ENCODE data around the gene NTN5.
"Not testable (repeated sequence)": the region's sequence is repeated elsewhere in the genome, so short reads cannot be mapped to it uniquely, and the experiment has no call there.

The NTN5 gene, protein sequence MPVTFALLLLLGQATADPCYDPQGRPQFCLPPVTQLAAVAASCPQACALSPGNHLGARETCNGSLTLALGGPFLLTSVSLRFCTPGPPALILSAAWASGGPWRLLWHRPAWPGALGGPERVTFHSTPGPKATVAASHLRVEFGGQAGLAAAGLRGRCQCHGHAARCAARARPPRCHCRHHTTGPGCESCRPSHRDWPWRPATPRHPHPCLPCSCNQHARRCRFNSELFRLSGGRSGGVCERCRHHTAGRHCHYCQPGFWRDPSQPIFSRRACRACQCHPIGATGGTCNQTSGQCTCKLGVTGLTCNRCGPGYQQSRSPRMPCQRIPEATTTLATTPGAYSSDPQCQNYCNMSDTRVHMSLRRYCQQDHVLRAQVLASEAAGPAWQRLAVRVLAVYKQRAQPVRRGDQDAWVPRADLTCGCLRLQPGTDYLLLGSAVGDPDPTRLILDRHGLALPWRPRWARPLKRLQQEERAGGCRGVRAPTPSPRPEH

DNA sequence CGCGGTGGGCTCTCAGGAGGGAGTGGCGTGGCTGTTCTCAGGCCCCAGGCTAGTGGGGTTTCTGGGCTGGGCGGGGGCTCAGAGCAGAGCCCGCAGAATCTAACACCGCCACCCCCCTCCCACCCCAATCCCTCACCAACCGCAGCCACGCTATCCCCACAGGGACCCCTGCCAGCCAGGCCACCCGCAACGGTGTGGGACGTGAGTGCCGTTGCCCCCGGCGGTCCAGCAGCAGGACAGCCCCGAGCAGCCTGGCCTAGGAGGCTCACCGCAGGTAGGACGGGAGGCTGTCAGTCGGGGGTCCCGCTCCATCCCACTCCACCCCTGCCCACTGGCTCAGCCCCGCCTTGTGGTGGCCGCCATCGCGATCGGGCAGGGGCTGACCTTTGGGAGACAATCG lies at the start of gene NTN5:
TSS of gene NTN5 (minus strand) at position 24 of the 400 bp plus-strand sequence. CDS start 2,031 bp downstream, outside the sequence.
- no peak for DNase-seq (ENCODE audit: low read depth)

DNA sequence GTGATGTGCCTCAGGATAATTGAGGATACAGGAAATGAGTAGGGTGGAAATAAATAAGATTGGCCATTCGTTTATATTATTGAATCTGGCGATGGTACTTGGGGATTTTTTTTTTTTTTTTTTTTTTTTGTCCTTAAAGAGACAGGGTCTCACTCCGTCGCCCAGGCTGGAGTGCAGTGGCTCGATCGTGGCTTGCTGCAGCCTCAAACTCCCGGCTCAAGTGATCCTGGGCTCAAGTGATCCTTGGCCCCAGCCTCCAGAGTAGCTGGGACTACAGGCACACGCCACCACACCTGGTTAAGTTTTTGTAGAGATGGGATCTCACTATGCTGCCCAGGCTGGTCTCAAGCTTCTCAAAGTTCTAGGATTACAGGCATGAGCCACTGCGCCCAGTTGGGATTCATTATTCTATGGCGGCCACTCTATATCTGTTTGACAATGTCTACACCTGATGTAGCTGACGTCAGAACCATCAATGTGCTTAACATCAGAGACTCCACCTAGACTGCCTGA lies 49.4 kb upstream of the NTN5 start:
- no peak for DNase-seq (ENCODE audit: low read depth)

DNA sequence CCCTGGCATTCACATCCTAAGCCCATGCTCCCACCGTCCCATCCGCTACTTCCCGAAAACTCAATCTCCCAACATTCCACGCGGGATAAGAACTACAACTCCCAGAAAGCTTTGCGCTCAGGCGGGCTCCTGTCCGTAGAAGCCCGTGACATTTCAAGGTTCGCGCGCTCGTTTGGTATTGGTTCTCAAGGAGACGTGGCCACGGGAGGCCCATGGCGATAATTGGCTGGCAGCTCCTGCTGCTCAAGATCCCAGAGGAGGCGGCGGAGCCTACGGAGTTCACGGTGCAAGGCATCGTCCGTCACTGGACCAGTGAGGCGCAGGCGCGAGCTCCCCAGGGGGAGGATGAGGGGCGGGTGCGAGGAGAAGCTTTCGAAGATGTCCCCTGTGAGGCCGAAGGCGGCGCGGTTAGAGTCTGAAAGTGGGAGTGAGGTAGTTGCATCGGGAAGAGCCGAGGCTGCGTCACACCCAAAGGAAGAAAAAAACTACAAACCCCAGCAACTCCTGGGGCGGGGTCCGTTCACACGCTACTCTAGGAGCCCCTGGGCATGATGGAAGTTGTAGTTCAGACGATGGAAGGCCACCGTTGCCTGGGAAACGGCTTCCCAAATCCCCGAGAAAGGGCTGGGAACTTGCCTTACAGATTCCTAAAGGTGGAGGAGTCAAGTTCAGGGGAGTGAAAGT lies 47.9 kb upstream of the NTN5 start:
- DNase-seq (ENCODE audit: low read depth): peak; percentile 99

DNA sequence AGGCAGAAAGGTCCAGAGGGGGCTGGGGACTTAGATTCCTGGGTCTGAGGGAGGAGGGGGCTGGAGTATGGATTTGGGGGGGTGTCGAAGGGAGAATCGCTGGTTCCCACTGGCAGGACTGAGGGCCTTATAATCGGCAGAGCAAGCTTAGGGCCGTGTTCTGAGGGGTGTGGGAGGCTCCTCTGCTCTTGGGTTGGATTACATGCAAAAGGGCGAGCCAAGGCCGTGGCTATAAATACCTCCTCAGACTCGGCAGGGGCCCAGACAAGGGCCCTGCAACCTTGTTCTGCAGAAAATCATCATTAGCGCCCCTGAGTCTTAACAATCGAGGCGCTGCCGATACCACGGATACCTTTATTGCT lies 47.4 kb upstream of the NTN5 start:
- no peak for DNase-seq (ENCODE audit: low read depth)

DNA sequence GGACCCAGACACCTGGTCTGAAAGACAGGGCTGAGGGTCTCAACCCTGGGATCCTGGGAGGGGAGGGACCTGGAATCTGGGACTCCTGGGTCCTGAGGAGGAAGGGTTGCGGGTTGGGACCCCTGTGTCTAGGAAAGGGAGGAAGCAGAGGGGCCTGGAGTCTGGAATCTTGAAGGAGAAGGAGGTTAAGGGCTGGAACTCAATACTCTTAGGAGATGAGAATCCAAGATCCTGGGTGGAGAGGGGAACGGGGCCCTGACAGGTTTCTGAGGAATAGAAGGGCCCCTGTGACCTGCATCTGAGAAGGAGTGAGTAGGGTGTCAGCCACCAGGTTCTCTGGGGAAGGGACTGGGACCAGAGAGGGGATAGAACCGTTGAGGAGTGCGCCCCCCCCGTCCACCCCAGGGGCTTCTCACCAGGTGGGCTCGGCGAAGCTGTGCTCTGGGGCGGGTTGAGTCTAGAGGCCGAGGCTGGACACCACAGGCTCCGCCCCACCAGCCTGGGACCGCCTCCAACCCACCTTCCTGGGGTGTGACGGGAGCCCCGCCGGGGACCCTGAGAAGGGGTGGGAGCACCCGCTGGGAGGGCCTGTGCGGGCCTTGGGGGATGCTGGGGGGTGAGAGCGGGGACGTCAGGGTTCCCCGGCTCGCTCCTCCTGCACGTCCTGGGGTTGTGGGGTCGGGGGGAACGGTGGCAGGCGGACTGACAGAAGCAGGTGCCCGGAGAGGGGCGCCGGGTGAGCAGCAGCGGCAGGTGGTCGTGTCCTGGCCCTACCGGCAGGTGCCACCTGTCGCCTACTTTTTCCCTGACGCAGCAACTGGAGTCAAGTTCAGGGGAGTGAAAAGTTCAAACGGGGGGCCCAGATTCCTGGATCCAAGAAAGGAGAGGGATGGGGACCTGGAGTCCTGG lies 46.7 kb upstream of the NTN5 start, which contains the start of gene MAMSTR:
TSS of gene MAMSTR (minus strand) at position 463 of the 909 bp plus-strand sequence. CDS start 694 bp downstream, outside the sequence.
- no peak for DNase-seq (ENCODE audit: low read depth)

DNA sequence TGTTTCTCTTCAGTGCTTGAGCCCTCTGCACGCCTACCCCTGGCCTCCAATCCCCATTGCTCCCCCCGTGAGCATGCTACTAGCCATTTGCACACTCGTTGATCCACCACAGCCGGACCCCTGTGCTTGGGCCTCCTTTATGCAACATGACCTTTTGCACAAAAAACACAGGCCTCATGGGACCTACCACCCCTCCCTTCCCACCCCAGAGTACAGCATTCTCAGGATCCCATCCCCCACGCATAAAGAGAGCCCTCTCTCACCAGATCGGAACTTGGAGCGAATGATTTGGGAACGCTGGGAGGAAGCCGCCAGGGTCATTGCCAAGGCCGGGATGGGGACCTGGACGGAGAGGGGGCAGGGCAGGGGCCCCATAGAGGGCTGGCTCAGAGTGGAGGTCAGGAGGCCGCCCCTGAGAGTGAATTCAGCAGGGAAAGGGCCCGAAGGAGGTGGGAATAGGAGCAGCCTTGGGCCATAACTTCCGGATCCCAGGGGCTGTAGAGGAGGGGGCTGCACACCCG lies 46.0 kb upstream of the NTN5 start:
- DNase-seq (ENCODE audit: low read depth): no peak

DNA sequence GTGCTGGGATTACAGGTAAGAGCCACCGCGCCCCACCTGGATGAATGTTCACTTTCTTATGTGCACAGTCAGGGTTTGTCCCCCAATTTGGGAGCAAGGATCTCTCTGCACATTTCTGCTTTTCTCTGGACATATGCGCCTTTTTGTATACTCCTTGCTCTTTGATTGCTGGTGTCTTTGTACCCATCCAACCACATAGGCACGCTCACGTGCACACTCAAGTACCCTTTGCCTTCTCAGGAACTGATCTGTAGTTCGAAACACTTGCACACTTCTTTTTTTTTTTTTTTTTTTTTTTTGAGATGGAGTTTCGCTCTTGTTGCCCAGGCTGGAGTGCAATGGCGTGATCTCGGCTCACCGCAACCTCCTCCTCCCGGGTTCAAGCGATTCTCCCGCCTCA lies 45.3 kb upstream of the NTN5 start:
- DNase-seq (ENCODE audit: low read depth): not testable (repeated sequence)

DNA sequence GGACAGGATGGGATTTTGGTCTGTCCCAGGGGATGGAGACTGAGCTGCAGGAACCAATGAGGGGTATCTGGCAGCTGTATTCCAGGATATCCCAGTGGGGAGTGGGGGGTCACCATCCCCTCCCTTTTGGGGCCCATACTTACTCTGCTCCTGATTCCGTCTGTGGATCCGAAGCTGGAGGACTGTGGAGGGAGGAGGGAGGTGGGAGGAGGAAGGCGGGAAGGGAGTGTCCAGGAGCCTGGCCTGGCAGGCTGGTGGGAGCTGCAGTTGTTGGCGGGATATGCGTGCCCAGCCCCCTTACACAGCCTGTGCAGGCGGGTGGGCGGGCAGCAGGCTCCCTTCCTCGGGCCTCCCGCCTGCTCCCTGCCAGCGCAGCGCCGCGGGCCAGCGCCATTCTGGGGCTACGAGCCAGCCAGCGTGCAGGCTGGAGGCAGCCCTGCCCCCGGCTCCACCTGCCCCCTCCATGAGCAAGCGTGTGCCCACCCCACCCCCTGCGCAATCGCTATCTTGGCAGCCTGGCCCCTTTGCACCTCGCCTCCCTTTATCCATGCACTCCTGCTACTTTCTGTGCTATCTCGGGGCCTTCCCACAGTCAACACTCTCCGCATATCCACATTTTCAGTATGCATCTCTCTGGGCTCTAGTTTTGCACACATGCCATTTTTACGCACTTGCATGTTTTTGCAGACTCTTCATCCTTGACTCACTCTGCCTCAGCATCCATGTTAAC lies 43.9 kb upstream of the NTN5 start:
- peak; percentile 44 for DNase-seq (ENCODE audit: low read depth)

DNA sequence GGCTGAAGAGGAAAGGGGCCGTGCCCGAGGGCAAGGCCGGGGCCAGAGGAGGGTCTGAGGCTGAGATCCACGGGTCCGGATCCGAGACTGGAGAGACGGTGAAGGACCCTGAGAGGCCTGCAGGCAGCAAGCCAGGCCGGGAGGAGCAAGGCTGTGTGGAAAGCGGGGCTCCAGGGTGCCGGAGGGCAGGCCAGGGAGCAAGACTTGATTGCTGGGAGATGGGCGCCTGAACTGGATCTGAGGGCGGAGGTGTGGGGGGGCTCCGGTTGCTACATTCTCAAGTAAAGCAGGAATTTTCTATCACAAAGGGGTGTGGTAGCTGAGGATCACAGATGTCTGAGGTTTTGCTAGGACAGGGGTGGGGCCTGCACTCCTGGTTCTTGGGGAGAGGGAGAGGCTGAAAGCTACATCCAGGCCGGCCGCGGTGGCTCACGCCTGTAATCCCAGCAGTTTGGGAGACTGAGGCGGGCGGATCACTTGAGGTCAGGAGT lies 42.9 kb upstream of the NTN5 start:
- no peak for DNase-seq (ENCODE audit: low read depth)

DNA sequence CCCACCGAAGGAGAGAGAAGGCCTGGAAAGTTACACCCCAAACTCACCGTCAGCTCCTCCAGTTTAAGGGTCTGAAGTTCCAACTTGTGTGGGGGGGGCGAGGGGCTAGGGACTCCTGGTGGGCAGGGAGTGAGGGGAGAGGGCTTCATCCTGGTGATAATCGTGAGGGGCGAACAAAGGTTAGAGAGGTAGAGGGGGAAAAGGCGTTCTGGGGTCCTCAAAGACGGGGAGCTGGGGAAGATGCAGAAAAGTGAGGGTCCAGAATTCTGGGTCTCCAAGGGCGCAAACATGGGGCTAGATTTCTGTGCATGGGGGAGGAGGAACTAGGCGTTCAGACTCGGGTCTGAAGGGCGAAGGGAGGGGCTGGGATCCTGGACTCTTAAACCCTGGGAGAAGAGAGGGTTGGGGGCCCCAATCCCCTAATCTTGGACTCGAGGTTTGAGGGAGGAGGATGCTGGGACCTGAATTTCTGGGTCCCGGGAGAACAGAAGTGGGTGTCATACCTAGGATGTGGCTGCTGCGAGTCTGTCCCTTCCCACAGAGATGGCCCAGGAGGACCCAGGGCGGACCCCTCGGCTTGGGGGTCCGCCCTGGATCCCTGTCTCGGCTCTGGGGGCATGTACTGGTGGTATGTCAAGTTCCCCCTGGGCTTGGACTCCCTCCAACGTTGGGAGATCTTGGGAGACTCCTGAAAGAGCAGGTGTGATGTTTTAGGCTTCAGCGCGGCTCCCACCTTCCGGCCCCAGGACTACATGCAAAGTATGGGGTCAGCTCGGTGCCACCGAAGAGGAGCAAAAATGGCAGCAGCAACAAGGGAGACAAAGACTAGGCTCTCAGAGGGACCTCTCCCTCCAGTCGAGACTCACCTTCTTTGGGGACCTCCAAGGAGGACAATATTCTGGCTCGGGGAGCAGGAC lies 42.2 kb upstream of the NTN5 start:
- DNase-seq (ENCODE audit: low read depth): no peak

DNA sequence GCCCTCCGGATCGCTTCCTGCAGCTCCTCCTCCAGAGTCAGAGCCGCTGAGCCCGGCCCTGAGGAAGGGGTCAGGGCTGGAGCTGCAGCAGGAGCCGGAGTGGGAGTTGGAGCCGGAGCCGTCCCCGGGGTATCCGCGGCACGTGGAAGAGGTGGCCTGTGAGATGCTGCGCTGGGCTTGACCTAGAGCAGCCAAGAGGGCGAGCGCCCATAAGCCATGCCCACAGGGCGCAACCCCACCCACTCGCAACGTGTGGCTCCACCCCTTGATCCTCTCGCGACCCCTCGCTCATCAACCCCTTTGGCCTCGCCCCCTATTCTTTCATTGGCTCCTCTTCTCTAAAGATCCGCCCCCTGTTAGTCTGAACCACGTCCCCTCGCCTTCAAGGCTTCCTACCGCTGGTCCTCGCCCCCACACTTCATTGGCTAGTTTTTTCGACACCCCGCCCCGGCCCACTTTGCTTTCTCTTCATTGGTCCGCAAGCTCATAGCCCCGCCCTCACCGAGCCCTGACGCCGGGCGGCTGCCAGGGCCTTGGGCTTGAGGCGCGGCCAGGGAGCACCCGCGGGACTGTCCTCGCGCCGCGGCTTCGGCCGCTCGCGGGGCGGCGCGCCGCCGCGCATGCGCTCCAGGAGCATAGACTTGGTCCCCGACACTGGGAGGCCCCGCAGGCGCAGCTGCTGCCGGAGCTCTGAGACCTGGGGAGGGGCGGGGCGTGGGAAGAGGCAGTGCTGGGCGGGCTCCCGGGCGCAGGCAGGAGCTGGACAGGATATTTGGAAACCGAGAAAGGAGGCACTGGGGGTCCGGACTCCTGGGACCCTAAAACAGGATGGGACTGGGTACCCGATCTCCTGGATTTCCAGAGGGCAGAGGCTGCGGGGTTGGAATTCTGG lies 41.3 kb upstream of the NTN5 start:
- DNase-seq (ENCODE audit: low read depth): peak; percentile 100

DNA sequence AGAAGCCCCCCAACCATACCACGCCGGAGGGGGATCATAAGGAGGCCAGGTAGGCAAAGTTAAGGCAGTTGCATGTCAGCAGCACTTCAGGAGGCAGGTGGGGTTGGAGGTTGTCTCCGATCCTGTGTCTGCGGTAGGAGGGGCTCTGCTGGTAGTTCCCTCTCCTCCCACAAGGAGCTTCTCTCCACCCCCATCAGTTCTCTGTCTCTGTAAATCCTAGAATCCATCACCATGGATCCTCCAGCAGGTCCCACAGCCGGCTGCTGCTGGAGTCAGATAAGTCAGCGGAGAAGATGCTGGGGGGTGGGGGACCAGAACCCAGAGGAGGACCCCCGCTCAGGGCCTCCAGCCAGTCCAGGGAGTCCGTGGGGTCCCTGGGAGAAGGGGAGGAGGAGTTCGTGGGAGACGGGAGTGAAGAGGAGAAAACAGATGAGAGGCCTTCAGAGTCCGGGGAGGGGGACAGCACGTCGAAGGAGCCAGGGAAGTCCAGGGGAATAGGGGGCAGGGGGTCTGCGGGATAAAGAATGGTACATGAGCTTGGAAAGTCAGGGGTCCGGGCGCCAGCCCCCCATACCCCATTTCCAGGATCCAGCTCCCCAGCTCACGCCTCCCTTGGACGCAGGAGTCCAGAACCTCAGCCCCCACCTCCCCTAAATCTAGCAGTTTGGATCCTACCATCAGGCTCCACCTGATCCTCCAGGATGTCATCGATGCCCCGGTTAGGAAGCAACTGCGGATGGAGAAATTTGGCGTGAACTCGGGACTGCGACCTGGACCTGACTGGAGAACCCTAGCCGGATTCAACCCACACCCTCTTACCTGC lies 40.4 kb upstream of the NTN5 start:
- DNase-seq (ENCODE audit: low read depth): no peak

DNA sequence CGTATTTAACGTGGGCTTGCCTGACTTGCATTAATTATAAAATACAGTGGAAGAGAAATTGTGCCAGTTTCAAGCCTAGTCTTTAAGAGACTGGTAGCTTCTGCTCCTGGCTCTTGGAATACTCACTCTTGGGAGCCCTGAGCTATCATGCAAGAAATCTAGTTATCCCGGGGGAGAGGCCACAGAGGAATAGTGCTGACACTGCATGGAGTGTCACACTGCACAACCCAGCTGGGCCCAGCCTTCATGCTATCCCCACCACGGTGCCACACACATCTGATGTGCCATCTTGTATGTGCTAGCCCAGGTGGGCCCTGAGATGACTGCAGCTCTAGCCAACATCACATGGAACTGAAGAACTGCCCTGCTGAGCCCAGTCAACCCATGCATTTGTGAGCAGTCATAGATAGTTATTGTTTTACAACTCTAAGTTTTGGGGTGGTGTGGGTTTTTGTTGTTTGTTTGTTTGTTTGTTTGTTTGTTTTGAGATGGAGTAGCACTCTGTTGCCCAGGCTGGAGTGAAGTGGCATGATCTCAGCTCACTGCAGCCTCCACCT lies 38.4 kb upstream of the NTN5 start:
- no peak for DNase-seq (ENCODE audit: low read depth)

DNA sequence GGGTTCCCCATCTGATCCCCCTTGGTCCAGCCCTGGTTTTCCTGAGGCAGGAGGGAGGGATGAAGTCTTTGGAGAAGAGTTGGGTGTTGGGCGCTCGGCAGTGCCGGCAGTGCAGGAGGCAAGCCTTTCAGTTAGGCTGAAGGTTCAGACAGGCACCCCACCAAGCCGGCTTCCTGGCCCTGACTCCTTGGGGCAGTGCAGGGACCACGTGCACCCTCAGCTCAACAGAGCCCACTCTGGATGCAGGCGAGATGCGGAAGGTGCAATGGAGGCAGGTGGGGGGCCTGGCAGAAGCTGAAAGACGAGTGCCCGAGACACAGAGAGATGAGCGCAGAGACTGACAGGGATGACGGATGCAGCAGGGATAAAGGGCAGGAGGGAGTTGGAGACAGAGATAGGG lies 35.7 kb upstream of the NTN5 start:
- DNase-seq (ENCODE audit: low read depth): no peak

DNA sequence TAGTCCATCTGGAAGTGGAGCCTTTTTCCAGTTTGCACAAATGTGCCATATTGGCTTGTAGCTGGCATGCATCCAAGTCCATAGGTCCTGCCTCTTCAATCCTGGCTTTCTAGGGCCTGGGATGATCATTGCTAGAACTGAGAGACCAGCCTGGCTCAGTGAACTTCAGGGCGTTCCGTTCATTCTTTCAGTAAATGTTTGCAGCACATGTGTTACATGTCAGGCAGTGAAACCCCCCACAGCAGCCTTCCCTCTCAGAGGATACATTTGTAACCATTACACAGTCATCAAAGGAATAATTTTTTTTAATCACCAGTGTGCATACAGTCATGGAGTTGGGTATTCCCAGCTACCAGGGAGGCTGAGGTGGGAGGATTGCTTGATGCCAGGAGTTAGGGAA lies 32.6 kb upstream of the NTN5 start:
- no peak for DNase-seq (ENCODE audit: low read depth)

DNA sequence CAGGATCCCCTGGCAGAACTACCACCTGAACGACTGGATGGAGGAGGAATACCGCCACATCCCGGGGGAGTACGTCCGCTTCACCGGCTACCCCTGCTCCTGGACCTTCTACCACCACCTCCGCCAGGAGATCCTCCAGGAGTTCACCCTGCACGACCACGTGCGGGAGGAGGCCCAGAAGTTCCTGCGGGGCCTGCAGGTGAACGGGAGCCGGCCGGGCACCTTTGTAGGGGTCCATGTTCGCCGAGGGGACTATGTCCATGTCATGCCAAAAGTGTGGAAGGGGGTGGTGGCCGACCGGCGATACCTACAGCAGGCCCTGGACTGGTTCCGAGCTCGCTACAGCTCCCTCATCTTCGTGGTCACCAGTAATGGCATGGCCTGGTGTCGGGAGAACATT lies 30.5 kb upstream of the NTN5 start:
- no peak for DNase-seq (ENCODE audit: low read depth)

DNA sequence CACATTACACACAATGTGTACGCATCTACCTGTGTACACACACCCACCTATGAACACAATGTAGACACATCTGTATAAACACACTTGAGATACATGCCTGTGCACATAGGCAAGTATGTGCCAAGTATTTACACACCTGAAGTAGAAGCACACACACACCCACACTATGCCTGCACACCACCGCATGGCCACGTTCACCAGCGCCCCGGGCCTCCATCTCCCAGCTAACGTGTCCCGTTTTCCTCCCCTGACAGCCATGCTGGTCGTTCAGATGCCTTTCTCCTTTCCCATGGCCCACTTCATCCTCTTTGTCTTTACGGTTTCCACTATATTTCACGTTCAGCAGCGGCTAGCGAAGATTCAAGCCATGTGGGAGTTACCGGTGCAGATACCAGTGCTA lies 29.9 kb upstream of the NTN5 start:
- DNase-seq (ENCODE audit: low read depth): no peak

DNA sequence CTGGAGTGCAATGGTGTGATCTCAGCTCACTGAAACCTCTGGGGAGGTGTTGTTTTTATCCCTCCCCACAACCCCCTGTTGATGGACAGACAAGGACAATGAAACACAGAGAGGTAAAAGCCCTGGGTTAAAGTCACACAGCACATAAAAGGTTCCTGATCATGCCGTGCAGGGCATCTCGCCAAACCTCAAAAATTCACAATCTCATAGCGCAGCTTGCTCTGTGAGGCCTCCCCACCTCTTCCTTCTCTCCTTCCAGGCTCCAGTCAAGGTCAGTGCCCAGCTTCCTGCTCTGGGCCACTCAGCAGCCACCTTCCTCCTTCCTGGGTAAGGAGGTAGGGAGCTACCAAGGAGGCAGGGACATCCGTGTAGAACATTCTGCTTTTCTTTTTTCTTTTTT lies 25.2 kb upstream of the NTN5 start:
- peak; percentile 48 for DNase-seq (ENCODE audit: low read depth)
